ENCODE measurements around the gene ZFYVE21.
"Not testable (repeated sequence)": the region's sequence is repeated elsewhere in the genome, so short reads cannot be mapped to it uniquely, and the experiment has no call there.

The ZFYVE21 gene

GRCh38 chr14:103755060-103755459, 39.5 kb downstream of the ZFYVE21 start:
- H3K4me3 ChIP-seq (ENCODE audit: low read depth, low read length): no peak overlapping the region

- no peak overlapping the region for H3K4me3 ChIP-seq (ENCODE audit: low read depth, low read length)
These were observed 42.6 kb downstream of the ZFYVE21 start for GRCh38 chr14:103758059-103758776.

- no peak overlapping the region for H3K4me3 ChIP-seq (ENCODE audit: low read depth, low read length)
These were observed 46.4 kb downstream of the ZFYVE21 start for GRCh38 chr14:103762036-103762435.

GRCh38 chr14:103762541-103762940, 46.9 kb downstream of the ZFYVE21 start:
- no peak overlapping the region for H3K4me3 ChIP-seq (ENCODE audit: low read depth, low read length)

GRCh38 chr14:103763730-103764488, 48.3 kb downstream of the ZFYVE21 start:
- H3K4me3 ChIP-seq (ENCODE audit: low read depth, low read length): no peak overlapping the region

GRCh38 chr14:103765526-103765925, 49.9 kb downstream of the ZFYVE21 start:
- H3K4me3 ChIP-seq (ENCODE audit: low read depth, low read length): no peak overlapping the region

GRCh38 chr14:103767336-103767894, 51.8 kb downstream of the ZFYVE21 start:
- no peak overlapping the region for H3K4me3 ChIP-seq (ENCODE audit: low read depth, low read length)

- no peak overlapping the region for H3K4me3 ChIP-seq (ENCODE audit: low read depth, low read length)
These were observed 54.9 kb downstream of the ZFYVE21 start for GRCh38 chr14:103770500-103770899.

GRCh38 chr14:103770902-103771301, 55.3 kb downstream of the ZFYVE21 start:
- no peak overlapping the region for H3K4me3 ChIP-seq (ENCODE audit: low read depth, low read length)

- no peak overlapping the region for H3K4me3 ChIP-seq (ENCODE audit: low read depth, low read length)
These were observed 56.6 kb downstream of the ZFYVE21 start for GRCh38 chr14:103772078-103772712.

- no peak overlapping the region for H3K4me3 ChIP-seq (ENCODE audit: low read depth, low read length)
These were observed 57.9 kb downstream of the ZFYVE21 start for GRCh38 chr14:103773521-103773920.

GRCh38 chr14:103775506-103775905, 59.9 kb downstream of the ZFYVE21 start:
- no peak overlapping the region for H3K4me3 ChIP-seq (ENCODE audit: low read depth, low read length)

GRCh38 chr14:103776319-103776718, 60.7 kb downstream of the ZFYVE21 start:
- H3K4me3 ChIP-seq (ENCODE audit: low read depth, low read length): not testable (repeated sequence)

GRCh38 chr14:103782376-103782775, 66.8 kb downstream of the ZFYVE21 start:
- H3K4me3 ChIP-seq (ENCODE audit: low read depth, low read length): no peak overlapping the region
